Activated CD4-positive, alpha-beta T cell treated with anti-CD3 and anti-CD28 coated beads, Interleukin-2, amount 50 U/mL, for 16 hours (primary cell): ENCODE data around the gene RNU5B-1.
"Not testable (repeated sequence)": the region's sequence is repeated elsewhere in the genome, so short reads cannot be mapped to it uniquely, and the experiment has no call there.

ENCODE experiments used
- DNase-seq: peaks from one replicate; pipeline ENCODE4 v3.0.0-alpha.2; 2020

RNU5B-1 gene

DNA sequence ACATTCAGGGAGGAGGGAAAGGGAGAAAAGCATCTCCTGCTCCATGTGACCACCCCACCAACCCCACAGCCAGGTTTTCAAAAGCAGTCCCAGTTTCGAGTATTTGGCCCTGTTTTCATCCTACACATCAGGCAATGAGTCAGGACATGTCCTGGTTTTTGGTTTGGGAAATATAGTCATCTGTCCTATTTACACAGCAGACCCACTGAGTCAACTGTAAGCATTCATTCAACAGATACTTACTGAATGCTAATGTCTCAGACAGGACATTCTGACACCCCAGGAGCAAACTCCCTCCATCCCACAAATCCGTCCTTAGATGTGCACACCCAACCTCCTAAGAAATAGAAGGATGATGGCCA lies 40.4 kb downstream of the RNU5B-1 start:
- DNase-seq = no peak

GRCh38 chr15:65346856-65347598 lies 42.5 kb downstream of the RNU5B-1 start:
- DNase-seq = no peak

GRCh38 chr15:65347756-65348155 lies 43.3 kb downstream of the RNU5B-1 start:
- DNase-seq = not testable (repeated sequence)

- no peak for DNase-seq
Observed at GRCh38 chr15:65349338-65349737, 44.9 kb downstream of the RNU5B-1 start.

GRCh38 chr15:65351972-65352371 lies 47.5 kb downstream of the RNU5B-1 start:
- not testable (repeated sequence) for DNase-seq
